ENCODE measurements around the gene HOXC5. TPM values are rescaled to one million over a fixed set of nuclear protein-coding genes. Genes with fewer than 3 reads are reported as not detected.

The HOXC5 gene
- total and polyA plus RNA-seq, 2 experiments from 2014 or later = 0.18 to 0.40 TPM

DNA sequence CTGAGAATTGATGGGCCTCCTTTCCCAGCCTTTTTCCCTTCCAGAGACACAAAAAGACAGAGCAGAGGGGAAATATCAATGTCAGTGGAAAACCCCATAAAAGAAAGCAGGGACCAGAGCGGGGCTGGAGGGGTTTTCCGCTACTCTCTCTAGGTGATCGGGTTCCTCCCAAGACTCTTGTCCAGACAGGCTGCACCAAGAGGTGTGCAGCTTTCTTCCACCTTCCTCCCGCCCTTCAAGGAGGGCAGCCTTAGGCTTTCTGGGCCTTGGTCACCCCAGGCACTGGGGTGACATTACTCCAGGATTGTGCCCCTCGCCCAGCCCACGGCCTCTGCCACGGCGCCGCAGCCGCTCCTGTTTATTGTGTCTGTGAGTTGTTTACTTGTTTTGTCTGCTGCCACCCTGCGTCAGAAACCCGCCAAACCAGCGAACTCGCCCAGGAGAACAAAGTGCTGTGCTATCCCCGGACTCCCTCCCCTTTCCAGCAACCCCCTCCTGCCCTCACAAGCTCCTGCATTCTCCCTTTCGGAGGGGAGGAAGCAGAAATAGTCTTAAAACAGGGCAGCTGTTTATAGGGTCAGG lies 11.3 kb upstream of the HOXC5 start:
- peak overlapping the region; percentile 90 for H3K4me2 ChIP-seq
- peaks cover 63% of the 10 kb centered on the region for H3K79me2 ChIP-seq
- no peaks in the 10 kb centered on the region for H3K36me3 ChIP-seq (replicated peaks; ENCODE audit: insufficient read depth, low read depth)
- WGBS (ENCODE audit: low lambda C conversion rate, missing lambda C conversion rate) = 13% methylated on average over 16 of the region's 16 CpGs
- H3K9me2 ChIP-seq (replicated peaks; ENCODE audit: insufficient read depth) = no peaks in the 10 kb centered on the region
- no peak overlapping the region for H3K4me3 ChIP-seq
- peaks cover 86% of the 10 kb centered on the region for H3K27me3 ChIP-seq
- DNase-seq (ENCODE audit: low spot score) = no peak
- no peaks in the 10 kb centered on the region for H3K9me3 ChIP-seq (ENCODE audit: low read depth)
- H2AFZ ChIP-seq = no peak overlapping the region
- H3K27ac ChIP-seq = peak overlapping the region; percentile 34
- no peak for TF ChIP-seq EZH2 (IDR thresholded peaks at IDR 0.05; ENCODE audit: borderline replicate concordance)
- TF ChIP-seq, protein P1, sequence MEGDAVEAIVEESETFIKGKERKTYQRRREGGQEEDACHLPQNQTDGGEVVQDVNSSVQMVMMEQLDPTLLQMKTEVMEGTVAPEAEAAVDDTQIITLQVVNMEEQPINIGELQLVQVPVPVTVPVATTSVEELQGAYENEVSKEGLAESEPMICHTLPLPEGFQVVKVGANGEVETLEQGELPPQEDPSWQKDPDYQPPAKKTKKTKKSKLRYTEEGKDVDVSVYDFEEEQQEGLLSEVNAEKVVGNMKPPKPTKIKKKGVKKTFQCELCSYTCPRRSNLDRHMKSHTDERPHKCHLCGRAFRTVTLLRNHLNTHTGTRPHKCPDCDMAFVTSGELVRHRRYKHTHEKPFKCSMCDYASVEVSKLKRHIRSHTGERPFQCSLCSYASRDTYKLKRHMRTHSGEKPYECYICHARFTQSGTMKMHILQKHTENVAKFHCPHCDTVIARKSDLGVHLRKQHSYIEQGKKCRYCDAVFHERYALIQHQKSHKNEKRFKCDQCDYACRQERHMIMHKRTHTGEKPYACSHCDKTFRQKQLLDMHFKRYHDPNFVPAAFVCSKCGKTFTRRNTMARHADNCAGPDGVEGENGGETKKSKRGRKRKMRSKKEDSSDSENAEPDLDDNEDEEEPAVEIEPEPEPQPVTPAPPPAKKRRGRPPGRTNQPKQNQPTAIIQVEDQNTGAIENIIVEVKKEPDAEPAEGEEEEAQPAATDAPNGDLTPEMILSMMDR (IDR thresholded peaks at IDR 0.05; ENCODE audit: poor library complexity) = peak; percentile 21
- H4K20me1 ChIP-seq (ENCODE audit: insufficient read depth, poor library complexity, severe bottlenecking) = no peaks in the 10 kb centered on the region
- peaks cover 23% of the 10 kb centered on the region for H3K4me1 ChIP-seq (ENCODE audit: insufficient read depth)

DNA sequence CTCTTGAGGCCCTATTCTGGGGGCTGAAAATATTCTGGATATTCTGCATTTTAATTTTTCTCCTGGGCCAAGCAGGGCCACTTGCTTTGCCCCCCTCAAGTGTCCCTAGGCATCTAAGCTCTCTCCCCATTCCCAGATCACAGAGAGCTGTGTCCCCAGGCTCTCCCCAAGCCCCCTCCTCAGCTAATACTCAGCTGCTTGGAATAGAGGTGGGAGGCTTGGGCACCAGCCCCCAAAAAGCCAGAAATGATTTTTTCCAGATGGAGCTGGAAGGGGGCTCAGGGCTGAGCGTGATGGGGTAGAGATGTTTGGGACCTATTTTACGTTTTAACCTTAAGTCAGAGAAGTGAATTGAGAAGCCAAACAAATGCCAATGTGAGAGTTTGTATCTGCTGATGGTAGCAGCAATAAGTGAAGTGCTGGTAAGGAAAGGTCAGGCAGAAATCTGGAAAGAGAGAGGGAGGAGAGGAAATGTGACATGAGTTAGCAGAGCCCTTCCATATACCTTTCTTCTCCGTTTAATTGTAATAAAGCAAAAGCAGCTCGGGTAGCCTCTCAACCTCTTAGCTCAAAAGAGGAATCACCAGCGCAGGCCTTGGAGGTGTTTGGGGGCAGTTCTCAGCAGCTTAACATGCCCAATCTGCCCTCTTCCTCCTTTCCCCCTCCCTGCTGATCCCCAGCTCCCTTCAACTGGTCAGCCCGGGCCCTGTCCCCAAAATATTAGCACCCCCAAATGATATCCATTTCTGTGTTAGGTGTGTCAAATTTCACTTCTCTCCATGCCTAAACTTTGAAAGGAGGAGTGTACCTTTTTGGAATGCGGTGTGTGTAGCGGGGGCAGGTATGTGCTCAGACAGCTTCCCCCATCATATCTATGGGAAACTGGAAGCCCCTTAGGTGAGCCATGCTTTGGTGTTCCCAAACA lies 9.6 kb upstream of the HOXC5 start:
- no peak overlapping the region for H3K27ac ChIP-seq
- peak; percentile 36 for TF ChIP-seq EZH2 (IDR thresholded peaks at IDR 0.05; ENCODE audit: borderline replicate concordance)
- TF ChIP-seq EZH2phosphoT487 (IDR thresholded peaks at IDR 0.05; ENCODE audit: low read depth, severe bottlenecking, unreplicated experiment) = no peak
- WGBS (ENCODE audit: low lambda C conversion rate, missing lambda C conversion rate) = 25% methylated on average over 8 of the region's 8 CpGs
- H3K79me2 ChIP-seq = peaks cover 67% of the 10 kb centered on the region
- peaks cover 95% of the 10 kb centered on the region for H3K27me3 ChIP-seq
- no peak overlapping the region for H3K4me3 ChIP-seq
- H3K36me3 ChIP-seq (replicated peaks; ENCODE audit: insufficient read depth, low read depth) = no peaks in the 10 kb centered on the region
- H3K9me2 ChIP-seq (replicated peaks; ENCODE audit: insufficient read depth) = no peaks in the 10 kb centered on the region
- no peaks in the 10 kb centered on the region for H3K9me3 ChIP-seq (ENCODE audit: low read depth)
- H2AFZ ChIP-seq = no peak overlapping the region
- no peaks in the 10 kb centered on the region for H4K20me1 ChIP-seq (ENCODE audit: insufficient read depth, poor library complexity, severe bottlenecking)
- no peak for DNase-seq (ENCODE audit: low spot score)
- peaks cover 27% of the 10 kb centered on the region for H3K4me1 ChIP-seq (ENCODE audit: insufficient read depth)
- H3K4me2 ChIP-seq = peak overlapping the region; percentile 70

DNA sequence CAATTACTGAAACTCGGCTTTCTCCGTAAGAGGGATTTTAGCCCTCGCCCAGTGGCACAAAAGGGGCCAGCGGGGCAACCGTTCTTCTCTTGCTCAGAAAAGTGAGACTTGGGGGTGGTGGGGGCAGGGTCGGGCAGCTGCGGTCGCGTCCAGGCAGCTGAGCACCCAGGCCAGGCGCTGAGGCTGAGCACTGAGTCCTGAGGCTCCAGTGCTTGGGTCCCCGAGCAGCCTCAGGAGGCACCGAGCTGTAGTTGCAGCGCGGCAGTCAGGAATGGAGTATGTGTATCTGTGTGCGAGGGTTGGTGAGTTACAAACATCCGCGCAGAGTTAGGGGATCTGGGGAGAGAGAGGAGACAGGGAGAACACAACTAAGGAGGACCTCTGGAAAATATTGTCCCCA lies 8.7 kb upstream of the HOXC5 start:
- Histone ChIP-seq H3K79me2 (peaks cover 62% of the 10 kb centered on the region), H3K27ac (no peak overlapping the region), H3K4me2 (peak overlapping the region; percentile 70), H3K4me1 (ENCODE audit: insufficient read depth) (peaks cover 29% of the 10 kb centered on the region), H2AFZ (no peak overlapping the region), H3K9me3 (ENCODE audit: low read depth) (no peaks in the 10 kb centered on the region), H3K4me3 (no peak overlapping the region), H3K36me3 (replicated peaks; ENCODE audit: insufficient read depth, low read depth) (no peaks in the 10 kb centered on the region), H3K27me3 (peaks cover 97% of the 10 kb centered on the region), H4K20me1 (ENCODE audit: insufficient read depth, poor library complexity, severe bottlenecking) (no peaks in the 10 kb centered on the region), H3K9me2 (replicated peaks; ENCODE audit: insufficient read depth) (no peaks in the 10 kb centered on the region)
- DNase-seq (ENCODE audit: low spot score) = no peak
- 12% methylated on average over 17 of the region's 17 CpGs for WGBS (ENCODE audit: low lambda C conversion rate, missing lambda C conversion rate)
- TF ChIP-seq EZH2phosphoT487 (IDR thresholded peaks at IDR 0.05; ENCODE audit: low read depth, severe bottlenecking, unreplicated experiment) (peak; percentile 34), EZH2 (IDR thresholded peaks at IDR 0.05; ENCODE audit: borderline replicate concordance) (no peak)
- TF ChIP-seq, protein P1 (IDR thresholded peaks at IDR 0.05; ENCODE audit: poor library complexity) = no peak
